Peyer's patch (tissue), 4 donors: ENCODE data around the gene FOXI1. TPM values are rescaled to one million over a fixed set of nuclear protein-coding genes. Genes with fewer than 3 reads are reported as not detected.

Experiments used
- DNase-seq, 3 donors: peaks; one replicate each; pipeline ENCODE4 v3.0.0-alpha.2; 2017 to 2019
- H3K27ac ChIP-seq, 4 donors: fragments of 200-600 bp; sonication (generic); one replicate each; pipeline ENCODE4 v1.5.1; 2016 to 2019
- H3K27me3 ChIP-seq, 2 donors: fragments of 200-600 bp; sonication (generic); one replicate each; pipeline ENCODE4 v1.5.1; 2019
- H3K36me3 ChIP-seq, 3 donors: fragments of 200-600 bp; sonication (generic); one replicate each; pipeline ENCODE4 v1.5.1; 2016 to 2019
- H3K4me1 ChIP-seq, 4 donors: fragments of 200-600 bp; sonication (generic); one replicate each; pipeline ENCODE4 v1.5.1; 2016 to 2019
- H3K4me3 ChIP-seq, 4 donors: fragments of 200-600 bp; sonication (generic); 1 replicate in 3 of 4; 2 replicates in 1 of 4; pipeline ENCODE4 v1.5.1; 2016 to 2019; ENCODE audit warnings: mild to moderate bottlenecking in 1 of 4
- H3K9me3 ChIP-seq, 4 donors: fragments of 200-600 bp; sonication (generic); one replicate each; pipeline ENCODE4 v1.5.1; 2016 to 2019; ENCODE audit warnings: mild to moderate bottlenecking in 1 of 4
- POLR2A ChIP-seq, 2 donors: fragments of 450-650 bp; IDR thresholded peaks; one replicate each; pipeline ENCODE4 v1.5.1; 2017; ENCODE audit warnings: antibody characterized with exemption in 2 of 2, mild to moderate bottlenecking in 2 of 2, moderate library complexity in 2 of 2
- total RNA-seq, 4 donors: library from RNA; depleted of rRNA; stranded (reverse); fragments of >200 nt; gene quantifications; one replicate each; pipeline ENCODE4 v1.1.0, GENCODE V29; 2016
- TF ChIP-seq, protein P1 (sequence below), 6 experiments: fragments of 450-650 bp in 4 of 6; fragments of 200-600 bp in 2 of 6; sonication (generic) in 1 of 6; IDR thresholded peaks; one replicate each; pipeline ENCODE4 v1.5.1; 2017 to 2019; ENCODE audit warnings: antibody characterized with exemption in 6 of 6, mild to moderate bottlenecking in 3 of 6, moderate library complexity in 1 of 6

The FOXI1 gene
- total RNA-seq, 4 donors from 2014 or later = not detected

- TF ChIP-seq, protein P1, sequence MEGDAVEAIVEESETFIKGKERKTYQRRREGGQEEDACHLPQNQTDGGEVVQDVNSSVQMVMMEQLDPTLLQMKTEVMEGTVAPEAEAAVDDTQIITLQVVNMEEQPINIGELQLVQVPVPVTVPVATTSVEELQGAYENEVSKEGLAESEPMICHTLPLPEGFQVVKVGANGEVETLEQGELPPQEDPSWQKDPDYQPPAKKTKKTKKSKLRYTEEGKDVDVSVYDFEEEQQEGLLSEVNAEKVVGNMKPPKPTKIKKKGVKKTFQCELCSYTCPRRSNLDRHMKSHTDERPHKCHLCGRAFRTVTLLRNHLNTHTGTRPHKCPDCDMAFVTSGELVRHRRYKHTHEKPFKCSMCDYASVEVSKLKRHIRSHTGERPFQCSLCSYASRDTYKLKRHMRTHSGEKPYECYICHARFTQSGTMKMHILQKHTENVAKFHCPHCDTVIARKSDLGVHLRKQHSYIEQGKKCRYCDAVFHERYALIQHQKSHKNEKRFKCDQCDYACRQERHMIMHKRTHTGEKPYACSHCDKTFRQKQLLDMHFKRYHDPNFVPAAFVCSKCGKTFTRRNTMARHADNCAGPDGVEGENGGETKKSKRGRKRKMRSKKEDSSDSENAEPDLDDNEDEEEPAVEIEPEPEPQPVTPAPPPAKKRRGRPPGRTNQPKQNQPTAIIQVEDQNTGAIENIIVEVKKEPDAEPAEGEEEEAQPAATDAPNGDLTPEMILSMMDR (IDR thresholded peaks at IDR 0.05) = no peak
- TF ChIP-seq POLR2A (IDR thresholded peaks at IDR 0.05) = no peak
- Histone ChIP-seq H3K4me1 (no peaks in the 10 kb centered on the region), H3K27me3 (no peaks in the 10 kb centered on the region)
These were observed 38.0 kb downstream of the FOXI1 start for GRCh38 chr5:170143710-170144109.

DNA sequence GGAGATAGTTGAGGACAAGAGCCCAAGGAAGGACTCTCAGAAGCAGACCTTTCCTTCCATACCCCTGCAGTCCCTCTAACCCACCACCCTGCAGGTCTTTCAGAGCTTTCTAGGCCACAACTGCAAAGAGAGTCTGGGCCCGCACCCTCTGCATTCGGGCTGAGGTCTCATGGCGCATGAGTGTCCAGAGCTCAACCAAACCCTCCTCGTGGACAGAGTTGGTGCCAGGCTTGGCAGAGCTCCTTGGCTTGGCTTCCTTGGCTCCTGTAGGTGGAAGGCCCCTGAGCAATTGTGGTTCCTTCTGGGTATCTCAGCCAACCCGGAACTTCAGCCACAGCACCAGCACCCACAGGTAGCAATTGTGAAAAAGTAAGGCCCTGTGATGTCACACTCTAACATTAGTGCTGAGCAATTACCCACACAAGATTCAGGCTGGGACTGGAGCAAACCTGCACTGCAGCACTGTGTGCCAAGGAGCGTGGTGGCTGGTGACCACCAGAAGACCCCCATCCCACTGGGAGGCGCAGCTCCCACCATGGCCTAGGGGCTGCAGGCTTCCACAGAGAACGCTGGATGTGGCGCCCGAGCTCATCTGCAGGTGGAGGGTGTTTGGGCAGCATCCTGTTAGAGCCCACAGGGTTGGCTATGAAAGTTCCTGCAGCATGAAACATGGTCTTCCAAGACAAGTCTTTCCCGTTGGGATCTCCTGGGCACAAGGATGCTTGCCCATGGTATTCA, 38.8 kb downstream of the FOXI1 start:
- H3K27ac ChIP-seq = no peak overlapping the region
- H3K36me3 ChIP-seq = no peaks in the 10 kb centered on the region
- no peaks in the 10 kb centered on the region for H3K27me3 ChIP-seq
- no peaks in the 10 kb centered on the region for H3K9me3 ChIP-seq
- no peak for DNase-seq
- H3K4me3 ChIP-seq = no peak overlapping the region
- H3K4me1 ChIP-seq = no peaks in the 10 kb centered on the region
- TF ChIP-seq POLR2A (IDR thresholded peaks at IDR 0.05) = no peak
- TF ChIP-seq, protein P1 (IDR thresholded peaks at IDR 0.05) = no peak

More at GRCh38 chr5:170143710-170144109, 38.0 kb downstream of the FOXI1 start:
- no peak overlapping the region for H3K4me3 ChIP-seq
- H3K36me3 ChIP-seq = no peaks in the 10 kb centered on the region
- H3K27ac ChIP-seq = no peak overlapping the region
- no peaks in the 10 kb centered on the region for H3K9me3 ChIP-seq
- no peak for DNase-seq

DNA sequence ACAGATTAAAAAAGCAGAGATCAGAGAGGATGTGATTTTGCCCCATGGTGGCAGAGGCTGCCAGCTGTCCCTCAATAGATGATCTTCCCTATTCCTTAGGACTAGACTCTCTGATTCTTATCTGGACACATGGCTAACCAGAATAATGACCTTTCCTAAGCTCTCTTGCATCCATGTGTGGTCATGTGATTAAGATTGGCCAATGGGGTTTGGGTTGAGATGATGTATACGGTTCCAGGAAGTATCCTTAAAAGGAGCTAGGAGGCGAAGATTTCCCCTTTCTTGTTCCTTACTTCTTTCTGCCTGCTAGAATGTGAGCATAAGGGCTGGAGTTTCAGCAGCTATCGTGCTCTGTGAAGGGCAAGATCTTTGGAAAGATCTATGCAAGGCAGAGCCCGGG, 39.8 kb downstream of the FOXI1 start:
- Histone ChIP-seq H3K9me3 (no peaks in the 10 kb centered on the region), H3K4me3 (no peak overlapping the region), H3K27ac (no peak overlapping the region), H3K4me1 (no peaks in the 10 kb centered on the region), H3K27me3 (no peaks in the 10 kb centered on the region), H3K36me3 (no peaks in the 10 kb centered on the region)
- no peak for DNase-seq
- TF ChIP-seq, protein P1 (IDR thresholded peaks at IDR 0.05) = no peak
- no peak for TF ChIP-seq POLR2A (IDR thresholded peaks at IDR 0.05)

DNA sequence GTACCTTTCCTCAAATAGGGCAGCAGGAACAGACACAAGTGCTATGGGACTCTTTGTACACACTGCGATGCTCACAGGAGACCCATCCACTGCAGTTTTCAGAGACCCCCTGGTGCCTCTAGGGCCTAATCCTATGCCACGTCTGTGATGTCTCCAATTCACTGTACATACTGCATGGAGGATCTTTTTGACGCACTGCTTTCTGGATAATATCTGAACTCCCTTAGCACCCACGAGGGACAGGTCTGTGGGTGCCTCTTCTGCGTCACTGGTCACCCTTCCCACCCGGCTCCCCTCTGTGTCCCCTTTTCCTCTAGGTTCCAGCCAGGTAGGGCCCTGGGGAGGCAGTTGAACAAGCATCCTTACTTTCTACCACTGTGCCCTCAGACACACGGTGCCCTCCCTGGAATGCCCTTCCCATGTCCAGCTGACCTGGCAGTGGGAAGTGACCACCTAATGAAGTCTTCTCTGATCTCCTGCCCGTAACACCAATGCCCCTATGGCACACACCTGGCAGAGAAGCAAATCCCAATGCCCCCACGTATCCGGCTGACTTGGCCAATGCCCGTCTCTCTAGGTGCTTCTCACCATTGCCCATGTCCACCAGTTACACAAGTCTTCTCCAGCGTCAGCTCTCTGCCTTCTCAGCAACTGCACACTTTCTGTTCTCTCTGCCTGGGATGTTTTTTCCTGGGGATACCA, 41.5 kb downstream of the FOXI1 start:
- no peak overlapping the region for H3K27ac ChIP-seq
- no peaks in the 10 kb centered on the region for H3K4me1 ChIP-seq
- H3K4me3 ChIP-seq = no peak overlapping the region
- TF ChIP-seq POLR2A (IDR thresholded peaks at IDR 0.05) = no peak
- TF ChIP-seq, protein P1 (IDR thresholded peaks at IDR 0.05) = no peak
- no peak for DNase-seq
- no peaks in the 10 kb centered on the region for H3K27me3 ChIP-seq
- no peaks in the 10 kb centered on the region for H3K9me3 ChIP-seq
- no peaks in the 10 kb centered on the region for H3K36me3 ChIP-seq

DNA sequence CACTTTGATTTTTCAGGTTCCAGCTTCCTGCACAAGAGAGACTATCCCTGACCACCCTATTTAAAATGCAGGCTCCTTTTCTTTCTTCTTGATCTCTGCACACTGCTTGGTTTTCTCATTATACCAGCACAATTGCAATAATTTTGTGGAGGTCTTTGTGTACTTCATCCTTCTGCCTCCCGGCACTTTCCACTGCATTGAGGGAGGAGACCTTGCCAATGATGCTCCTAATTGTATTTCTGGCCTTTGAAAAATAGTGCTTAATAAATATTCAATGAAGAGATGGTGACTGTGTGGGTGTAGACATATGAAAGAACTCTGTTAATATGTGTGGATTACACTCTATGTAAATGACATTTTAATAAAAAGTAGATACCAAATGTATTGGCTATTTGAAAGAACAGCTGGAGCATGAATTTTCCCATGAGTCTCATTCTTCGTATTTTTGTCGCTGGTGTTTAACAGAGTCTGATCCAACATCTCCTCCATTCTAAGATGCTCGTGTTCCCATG, 42.1 kb downstream of the FOXI1 start:
- no peak for DNase-seq
- no peaks in the 10 kb centered on the region for H3K27me3 ChIP-seq
- H3K4me3 ChIP-seq = no peak overlapping the region
- no peak overlapping the region for H3K27ac ChIP-seq
- no peaks in the 10 kb centered on the region for H3K36me3 ChIP-seq
- no peaks in the 10 kb centered on the region for H3K9me3 ChIP-seq
- H3K4me1 ChIP-seq = no peaks in the 10 kb centered on the region
- no peak for TF ChIP-seq POLR2A (IDR thresholded peaks at IDR 0.05)
- TF ChIP-seq, protein P1 (IDR thresholded peaks at IDR 0.05) = no peak
